Peyer's patch (tissue), 4 donors: ENCODE results near the gene MYO9A. TPM values are rescaled to one million over a fixed set of nuclear protein-coding genes. Genes with fewer than 3 reads are reported as not detected.
"Not testable (repeated sequence)": the region's sequence is repeated elsewhere in the genome, so short reads cannot be mapped to it uniquely, and the experiment has no call there.

Source experiments
- DNase-seq, 3 donors: peaks; one replicate each; pipeline ENCODE4 v3.0.0-alpha.2; 2017 to 2019
- H3K27ac ChIP-seq, 4 donors: fragments of 200-600 bp; sonication (generic); one replicate each; pipeline ENCODE4 v1.5.1; 2016 to 2019
- H3K27me3 ChIP-seq, 2 donors: fragments of 200-600 bp; sonication (generic); one replicate each; pipeline ENCODE4 v1.5.1; 2019
- H3K36me3 ChIP-seq, 3 donors: fragments of 200-600 bp; sonication (generic); one replicate each; pipeline ENCODE4 v1.5.1; 2016 to 2019
- H3K4me1 ChIP-seq, 4 donors: fragments of 200-600 bp; sonication (generic); one replicate each; pipeline ENCODE4 v1.5.1; 2016 to 2019
- H3K4me3 ChIP-seq, 4 donors: fragments of 200-600 bp; sonication (generic); 1 replicate in 3 of 4; 2 replicates in 1 of 4; pipeline ENCODE4 v1.5.1; 2016 to 2019; ENCODE audit warnings: mild to moderate bottlenecking in 1 of 4
- H3K9me3 ChIP-seq, 4 donors: fragments of 200-600 bp; sonication (generic); one replicate each; pipeline ENCODE4 v1.5.1; 2016 to 2019; ENCODE audit warnings: mild to moderate bottlenecking in 1 of 4
- POLR2A ChIP-seq, 2 donors: fragments of 450-650 bp; IDR thresholded peaks; one replicate each; pipeline ENCODE4 v1.5.1; 2017; ENCODE audit warnings: antibody characterized with exemption in 2 of 2, mild to moderate bottlenecking in 2 of 2, moderate library complexity in 2 of 2
- total RNA-seq, 4 donors: library from RNA; depleted of rRNA; stranded (reverse); fragments of >200 nt; gene quantifications; one replicate each; pipeline ENCODE4 v1.1.0, GENCODE V29; 2016
- TF ChIP-seq, protein P1 (sequence below), 6 experiments: fragments of 450-650 bp in 4 of 6; fragments of 200-600 bp in 2 of 6; sonication (generic) in 1 of 6; IDR thresholded peaks; one replicate each; pipeline ENCODE4 v1.5.1; 2017 to 2019; ENCODE audit warnings: antibody characterized with exemption in 6 of 6, mild to moderate bottlenecking in 3 of 6, moderate library complexity in 1 of 6

The MYO9A gene
- total RNA-seq, 4 donors from 2014 or later: 28.2 to 47.3 (median 39.3) TPM

DNA sequence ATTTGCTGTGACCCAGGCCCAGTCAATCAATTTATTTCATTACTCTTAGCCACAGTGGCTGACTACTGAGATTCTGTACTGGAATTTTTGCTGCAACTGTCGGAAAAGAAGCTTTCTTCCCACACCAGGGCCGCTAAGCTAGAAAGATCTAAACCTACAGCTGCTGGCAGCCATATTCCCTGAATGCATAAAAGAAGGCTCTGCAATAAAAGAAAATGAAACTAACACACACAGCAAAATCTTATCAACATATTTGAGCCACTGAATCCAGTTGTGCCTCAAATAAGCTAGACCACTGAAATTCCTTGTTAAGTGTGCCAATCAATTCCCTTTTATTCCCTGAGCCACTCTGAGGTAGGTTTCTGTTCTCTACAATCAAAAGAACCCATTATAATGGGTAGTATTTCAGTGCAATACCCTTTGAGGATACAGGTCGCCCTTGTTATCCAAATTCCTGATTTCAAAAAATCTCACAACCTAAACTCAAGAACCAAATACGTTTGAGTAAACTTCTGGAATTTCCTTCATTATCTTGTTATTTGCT is 60.3 kb downstream of the MYO9A start:
- Histone ChIP-seq H3K36me3 (no peaks in the 10 kb centered on the region), H3K4me3 (no peak overlapping the region), H3K4me1 (no peaks in the 10 kb centered on the region), H3K27ac (no peak overlapping the region), H3K9me3 (no peaks in the 10 kb centered on the region), H3K27me3 (no peaks in the 10 kb centered on the region)
- DNase-seq: no peak
- no peak for TF ChIP-seq POLR2A (IDR thresholded peaks at IDR 0.05)
- TF ChIP-seq, protein P1, sequence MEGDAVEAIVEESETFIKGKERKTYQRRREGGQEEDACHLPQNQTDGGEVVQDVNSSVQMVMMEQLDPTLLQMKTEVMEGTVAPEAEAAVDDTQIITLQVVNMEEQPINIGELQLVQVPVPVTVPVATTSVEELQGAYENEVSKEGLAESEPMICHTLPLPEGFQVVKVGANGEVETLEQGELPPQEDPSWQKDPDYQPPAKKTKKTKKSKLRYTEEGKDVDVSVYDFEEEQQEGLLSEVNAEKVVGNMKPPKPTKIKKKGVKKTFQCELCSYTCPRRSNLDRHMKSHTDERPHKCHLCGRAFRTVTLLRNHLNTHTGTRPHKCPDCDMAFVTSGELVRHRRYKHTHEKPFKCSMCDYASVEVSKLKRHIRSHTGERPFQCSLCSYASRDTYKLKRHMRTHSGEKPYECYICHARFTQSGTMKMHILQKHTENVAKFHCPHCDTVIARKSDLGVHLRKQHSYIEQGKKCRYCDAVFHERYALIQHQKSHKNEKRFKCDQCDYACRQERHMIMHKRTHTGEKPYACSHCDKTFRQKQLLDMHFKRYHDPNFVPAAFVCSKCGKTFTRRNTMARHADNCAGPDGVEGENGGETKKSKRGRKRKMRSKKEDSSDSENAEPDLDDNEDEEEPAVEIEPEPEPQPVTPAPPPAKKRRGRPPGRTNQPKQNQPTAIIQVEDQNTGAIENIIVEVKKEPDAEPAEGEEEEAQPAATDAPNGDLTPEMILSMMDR (IDR thresholded peaks at IDR 0.05): no peak

DNA sequence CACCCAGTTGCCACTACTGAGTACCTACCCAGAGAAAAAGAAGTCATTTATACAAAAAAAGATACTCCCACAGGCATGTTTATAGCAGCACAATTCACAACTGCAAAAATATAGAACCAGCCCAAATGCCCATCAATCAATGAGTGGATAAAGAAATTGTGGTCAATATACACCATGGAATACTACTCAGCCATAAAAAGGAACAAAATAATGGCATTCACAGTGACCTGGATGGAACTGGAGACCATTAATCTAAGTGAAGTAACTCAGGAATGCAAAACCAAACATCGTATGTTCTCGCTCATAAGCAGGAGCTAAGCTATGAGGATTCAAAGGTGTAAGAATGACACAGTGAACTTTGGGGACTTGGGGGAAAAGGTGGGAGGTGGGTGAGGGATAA is 61.7 kb downstream of the MYO9A start:
- H3K4me1 ChIP-seq, H3K4me3 ChIP-seq, H3K27me3 ChIP-seq, H3K9me3 ChIP-seq, DNase-seq, H3K27ac ChIP-seq, H3K36me3 ChIP-seq: not testable (repeated sequence)

DNA sequence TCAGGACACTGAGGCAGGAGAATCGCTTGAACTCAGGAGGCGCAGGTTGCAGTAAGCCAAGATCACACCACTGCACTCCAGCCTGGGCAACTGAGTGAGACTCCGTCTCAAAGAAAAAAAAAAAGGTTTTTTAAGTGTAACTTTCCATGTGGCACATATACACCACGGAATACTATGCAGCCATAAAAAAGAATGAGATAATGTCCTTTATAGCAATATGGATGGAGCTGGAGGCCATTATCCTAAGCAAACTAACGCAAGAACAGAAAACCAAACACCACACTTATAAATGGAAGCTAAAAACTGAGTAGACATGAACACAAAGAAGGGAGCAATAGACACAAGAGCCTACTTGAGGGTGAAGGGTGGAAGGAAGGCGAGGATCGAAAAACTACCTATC is 64.7 kb downstream of the MYO9A start:
- H3K27ac ChIP-seq, H3K4me3 ChIP-seq, H3K9me3 ChIP-seq, DNase-seq, H3K36me3 ChIP-seq, H3K27me3 ChIP-seq, H3K4me1 ChIP-seq: not testable (repeated sequence)

DNA sequence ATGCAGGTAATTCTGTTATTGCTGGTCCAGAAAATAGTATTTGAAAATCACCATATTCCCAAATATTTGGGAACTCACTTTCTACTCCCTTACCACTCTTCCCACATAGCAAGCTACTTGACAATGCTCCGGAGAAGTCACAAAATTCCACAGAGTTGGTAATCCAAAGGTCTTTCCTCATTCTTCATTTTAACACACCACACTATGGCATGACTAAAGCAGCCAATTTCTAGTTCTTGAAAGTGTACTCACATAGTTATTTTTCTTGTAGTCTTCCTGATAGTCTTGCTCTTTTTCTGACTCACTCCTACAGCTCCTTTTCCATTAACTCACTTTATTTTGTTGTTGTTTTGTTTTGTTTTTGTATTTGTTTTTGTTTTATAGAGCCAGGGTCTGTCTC is 67.2 kb downstream of the MYO9A start:
- DNase-seq: no peak
- TF ChIP-seq, protein P1 (IDR thresholded peaks at IDR 0.05): no peak
- no peak for TF ChIP-seq POLR2A (IDR thresholded peaks at IDR 0.05)
- Histone ChIP-seq H3K9me3 (no peaks in the 10 kb centered on the region), H3K4me3 (no peak overlapping the region), H3K4me1 (no peaks in the 10 kb centered on the region), H3K27me3 (no peaks in the 10 kb centered on the region), H3K36me3 (no peaks in the 10 kb centered on the region), H3K27ac (no peak overlapping the region)

DNA sequence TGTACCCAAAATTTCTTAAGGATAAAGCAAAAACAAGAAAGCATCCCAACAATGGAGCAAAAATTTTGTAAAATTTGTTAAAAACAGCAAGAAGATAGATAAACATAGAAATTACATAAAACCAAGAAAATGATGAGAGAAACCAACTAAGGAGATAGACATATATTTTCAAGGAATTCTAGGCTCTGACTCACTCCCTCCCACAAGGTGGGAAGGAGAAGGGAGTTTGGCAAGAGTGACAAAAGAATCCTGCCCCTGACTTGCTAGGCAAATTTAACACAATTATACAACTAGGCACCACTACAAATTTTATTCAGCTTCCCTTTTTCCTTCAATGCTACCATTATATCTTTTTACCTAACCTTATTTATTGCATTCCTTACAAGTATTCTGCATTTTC is 70.9 kb downstream of the MYO9A start:
- Histone ChIP-seq H3K9me3 (no peaks in the 10 kb centered on the region), H3K27me3 (no peaks in the 10 kb centered on the region), H3K4me1 (no peaks in the 10 kb centered on the region), H3K27ac (no peak overlapping the region), H3K36me3 (no peaks in the 10 kb centered on the region), H3K4me3 (no peak overlapping the region)
- TF ChIP-seq, protein P1 (IDR thresholded peaks at IDR 0.05): no peak
- TF ChIP-seq POLR2A (IDR thresholded peaks at IDR 0.05): no peak
- DNase-seq: no peak

DNA sequence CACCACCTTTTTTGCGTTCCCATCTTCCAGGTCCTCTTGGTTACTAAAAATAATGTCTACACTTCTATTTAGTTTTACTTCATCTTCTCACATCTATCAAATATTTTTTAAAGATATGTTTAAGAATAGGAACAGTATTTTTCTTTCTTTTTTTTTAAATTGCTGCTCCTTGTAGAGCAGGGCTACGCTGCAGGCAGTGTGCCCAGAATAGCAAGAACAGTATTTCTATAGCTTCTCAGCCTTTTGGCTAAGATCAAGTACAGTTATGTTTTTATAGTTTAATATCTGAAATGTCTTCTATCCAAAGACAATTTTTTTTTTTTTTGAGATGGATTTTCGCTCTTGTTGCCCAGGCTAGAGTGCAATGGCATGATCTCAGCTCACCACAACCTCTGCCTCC is 73.0 kb downstream of the MYO9A start:
- H3K27me3 ChIP-seq: no peaks in the 10 kb centered on the region

More for the DNA sequence above, 73.0 kb downstream of the MYO9A start:
- H3K27ac ChIP-seq: no peak overlapping the region
- H3K4me1 ChIP-seq: no peaks in the 10 kb centered on the region
- H3K36me3 ChIP-seq: no peaks in the 10 kb centered on the region
- DNase-seq: no peak
- H3K9me3 ChIP-seq: no peaks in the 10 kb centered on the region
- H3K4me3 ChIP-seq: no peak overlapping the region
- TF ChIP-seq, protein P1 (IDR thresholded peaks at IDR 0.05): no peak
- no peak for TF ChIP-seq POLR2A (IDR thresholded peaks at IDR 0.05)
